ENCODE results near the gene RPL21. TPM values are rescaled to one million over a fixed set of nuclear protein-coding genes. Genes with fewer than 3 reads are reported as not detected.
"Not testable (repeated sequence)": the region's sequence is repeated elsewhere in the genome, so short reads cannot be mapped to it uniquely, and the experiment has no call there.

Gene RPL21
- 1,835 TPM for total RNA-seq

DNA sequence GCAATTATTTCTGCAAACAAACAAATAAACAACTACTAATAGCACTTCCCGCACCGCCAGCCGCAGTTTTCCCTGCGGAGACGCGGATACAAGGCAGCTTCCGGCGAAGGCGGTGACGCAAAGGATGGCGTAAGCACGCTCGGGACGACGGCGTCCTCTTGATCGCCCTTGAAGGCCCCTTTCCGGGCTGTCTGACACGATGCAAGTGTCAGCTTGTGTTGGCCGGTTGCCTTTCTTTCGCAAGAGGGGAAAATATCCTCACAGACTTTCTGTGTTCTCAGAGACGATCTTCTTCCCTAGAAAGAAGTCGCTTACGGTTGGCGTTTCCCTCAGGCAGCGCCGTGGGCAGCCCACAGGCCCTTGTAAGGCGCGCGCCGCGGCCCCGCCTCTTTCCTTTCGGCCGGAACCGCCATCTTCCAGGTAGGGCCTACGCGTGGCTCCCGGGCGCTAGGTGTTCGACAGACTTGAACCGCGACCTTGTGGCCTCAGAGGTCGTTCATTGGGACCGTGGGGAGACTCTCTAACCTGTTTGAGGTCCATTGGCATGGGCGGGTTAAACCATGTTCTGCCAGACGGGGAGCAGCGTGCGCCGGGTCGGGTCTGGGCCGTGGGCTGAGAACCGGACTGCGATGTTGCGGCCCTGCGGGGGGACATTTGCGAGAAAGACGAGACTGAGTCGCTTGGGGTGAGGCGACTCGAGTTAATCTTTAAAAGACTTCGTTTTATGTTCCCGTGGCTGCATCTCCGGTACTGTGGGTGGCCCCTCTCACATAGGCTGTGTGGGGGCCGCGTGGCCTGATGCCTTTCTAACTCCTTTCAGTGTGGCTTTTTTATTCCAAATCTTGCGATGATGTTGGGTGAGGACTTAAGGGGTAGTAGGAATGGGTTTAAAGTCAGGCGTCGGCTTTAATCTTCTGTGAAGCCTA, at the start of gene RPL21:
TSS of gene RPL21 (plus strand) at position 393 of the 926 bp plus-strand sequence. CDS start 2,219 bp downstream, outside the sequence.
- Histone ChIP-seq H3K4me3 (ENCODE audit: low read length in 3 of 3) (peak within 1 kb of the TSS; percentile 94 to 97 (median 95)), H3K9me3 (ENCODE audit: control insufficient read depth in 3 of 3, low read length in 3 of 3) (no peaks in the 10 kb centered on the region), H3K4me1 (ENCODE audit: control insufficient read depth in 3 of 3, insufficient read depth in 3 of 3, low read length in 3 of 3) (peaks cover 16 to 28% (median 19%) of the 10 kb centered on the region in 3 donors), H3K36me3 (ENCODE audit: control insufficient read depth in 3 of 3, insufficient read depth in 3 of 3, low read length in 3 of 3) (peaks cover 4 to 14% (median 12%) of the 10 kb centered on the region in 3 donors), H3K27me3 (ENCODE audit: control insufficient read depth in 3 of 3, insufficient read depth in 3 of 3, low read length in 3 of 3) (no peaks in the 10 kb centered on the region), H3K9ac (ENCODE audit: low read depth in 1 of 3, low read length in 3 of 3) (peak within 1 kb of the TSS; percentile 98 to 99 (median 99)), H3K27ac (ENCODE audit: low read depth, low read length) (peak within 1 kb of the TSS; percentile 96)

- Histone ChIP-seq H3K9me3 (ENCODE audit: control insufficient read depth in 3 of 3, low read length in 3 of 3) (no peaks in the 10 kb centered on the region), H3K4me1 (ENCODE audit: control insufficient read depth in 3 of 3, insufficient read depth in 3 of 3, low read length in 3 of 3) (no peaks in the 10 kb centered on the region), H3K27me3 (ENCODE audit: control insufficient read depth in 3 of 3, insufficient read depth in 3 of 3, low read length in 3 of 3) (peaks cover 0 to 3% (median 0%) of the 10 kb centered on the region in 3 donors), H3K4me3 (ENCODE audit: low read length in 3 of 3) (no peak overlapping the region), H3K27ac (ENCODE audit: low read depth, low read length) (no peak overlapping the region), H3K36me3 (ENCODE audit: control insufficient read depth in 3 of 3, insufficient read depth in 3 of 3, low read length in 3 of 3) (no peaks in the 10 kb centered on the region), H3K9ac (ENCODE audit: low read depth in 1 of 3, low read length in 3 of 3) (no peak overlapping the region)
These were observed 49.7 kb upstream of the RPL21 start for GRCh38 chr13:27201661-27202060.

GRCh38 chr13:27203186-27203585, 48.2 kb upstream of the RPL21 start:
- H3K27ac ChIP-seq (ENCODE audit: low read depth, low read length): no peak overlapping the region
- H3K36me3 ChIP-seq (ENCODE audit: control insufficient read depth in 3 of 3, insufficient read depth in 3 of 3, low read length in 3 of 3): no peaks in the 10 kb centered on the region
- H3K27me3 ChIP-seq (ENCODE audit: control insufficient read depth in 3 of 3, insufficient read depth in 3 of 3, low read length in 3 of 3): peaks cover 0 to 3% (median 0%) of the 10 kb centered on the region in 3 donors
- no peak overlapping the region for H3K9ac ChIP-seq (ENCODE audit: low read depth in 1 of 3, low read length in 3 of 3)
- H3K4me1 ChIP-seq (ENCODE audit: control insufficient read depth in 3 of 3, insufficient read depth in 3 of 3, low read length in 3 of 3): no peaks in the 10 kb centered on the region
- no peak overlapping the region for H3K4me3 ChIP-seq (ENCODE audit: low read length in 3 of 3)
- H3K9me3 ChIP-seq (ENCODE audit: control insufficient read depth in 3 of 3, low read length in 3 of 3): no peaks in the 10 kb centered on the region

DNA sequence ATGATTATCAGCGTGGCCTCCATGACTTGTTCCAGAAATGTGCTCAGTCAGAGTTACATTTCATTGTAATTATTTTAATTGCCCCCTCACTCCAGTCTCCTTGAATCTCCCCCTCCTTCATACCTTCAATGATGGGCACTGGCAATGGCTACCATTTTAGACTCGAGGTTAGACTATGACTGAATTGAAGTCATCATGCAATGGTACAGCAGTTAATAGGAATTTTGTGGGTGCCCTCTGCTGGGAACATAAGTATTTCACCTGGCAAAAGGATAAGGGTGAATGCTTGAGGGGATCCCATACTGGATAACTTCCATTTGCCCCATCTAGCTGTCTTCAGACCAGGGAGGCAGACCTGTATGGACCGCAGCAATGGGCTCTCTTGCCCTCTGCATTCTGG, 47.5 kb upstream of the RPL21 start:
- H3K4me1 ChIP-seq (ENCODE audit: control insufficient read depth in 3 of 3, insufficient read depth in 3 of 3, low read length in 3 of 3): no peaks in the 10 kb centered on the region
- H3K27ac ChIP-seq (ENCODE audit: low read depth, low read length): no peak overlapping the region

GRCh38 chr13:27208514-27208913, 42.8 kb upstream of the RPL21 start:
- H3K36me3 ChIP-seq (ENCODE audit: control insufficient read depth in 3 of 3, insufficient read depth in 3 of 3, low read length in 3 of 3): no peaks in the 10 kb centered on the region
- H3K27ac ChIP-seq (ENCODE audit: low read depth, low read length): no peak overlapping the region

More for the DNA sequence above, 47.5 kb upstream of the RPL21 start:
- Histone ChIP-seq H3K36me3 (ENCODE audit: control insufficient read depth in 3 of 3, insufficient read depth in 3 of 3, low read length in 3 of 3) (no peaks in the 10 kb centered on the region), H3K9ac (ENCODE audit: low read depth in 1 of 3, low read length in 3 of 3) (no peak overlapping the region), H3K27me3 (ENCODE audit: control insufficient read depth in 3 of 3, insufficient read depth in 3 of 3, low read length in 3 of 3) (peaks cover 0 to 3% (median 0%) of the 10 kb centered on the region in 3 donors), H3K4me3 (ENCODE audit: low read length in 3 of 3) (no peak overlapping the region), H3K9me3 (ENCODE audit: control insufficient read depth in 3 of 3, low read length in 3 of 3) (no peaks in the 10 kb centered on the region)

DNA sequence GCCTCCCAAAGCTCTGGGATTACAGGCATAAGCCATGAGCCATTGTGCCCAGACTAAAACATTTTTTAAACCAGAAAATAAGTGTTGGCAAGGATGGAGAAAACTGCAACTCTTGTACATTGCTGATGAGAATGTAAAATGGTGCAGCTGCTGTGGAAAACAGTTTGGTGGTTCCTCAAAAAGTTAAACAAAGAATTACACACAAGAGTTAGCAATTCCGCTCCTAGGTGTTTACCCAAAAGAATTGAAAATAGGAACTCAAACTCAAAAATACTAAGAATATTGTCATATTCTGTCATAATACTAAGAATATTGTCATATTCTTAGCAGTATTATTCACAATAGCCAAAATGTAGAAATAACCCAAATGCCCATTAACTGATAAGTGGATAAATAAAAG, 40.1 kb upstream of the RPL21 start:
- no peaks in the 10 kb centered on the region for H3K36me3 ChIP-seq (ENCODE audit: control insufficient read depth in 3 of 3, insufficient read depth in 3 of 3, low read length in 3 of 3)
- no peak overlapping the region for H3K9ac ChIP-seq (ENCODE audit: low read depth in 1 of 3, low read length in 3 of 3)
- no peaks in the 10 kb centered on the region for H3K27me3 ChIP-seq (ENCODE audit: control insufficient read depth in 3 of 3, insufficient read depth in 3 of 3, low read length in 3 of 3)
- no peaks in the 10 kb centered on the region for H3K9me3 ChIP-seq (ENCODE audit: control insufficient read depth in 3 of 3, low read length in 3 of 3)
- H3K4me3 ChIP-seq (ENCODE audit: low read length in 3 of 3): no peak overlapping the region
- H3K4me1 ChIP-seq (ENCODE audit: control insufficient read depth in 3 of 3, insufficient read depth in 3 of 3, low read length in 3 of 3): no peaks in the 10 kb centered on the region
- H3K27ac ChIP-seq (ENCODE audit: low read depth, low read length): no peak overlapping the region

More at GRCh38 chr13:27208514-27208913, 42.8 kb upstream of the RPL21 start:
- H3K4me3 ChIP-seq (ENCODE audit: low read length in 3 of 3): no peak overlapping the region
- H3K9me3 ChIP-seq (ENCODE audit: control insufficient read depth in 3 of 3, low read length in 3 of 3): no peaks in the 10 kb centered on the region
- no peaks in the 10 kb centered on the region for H3K4me1 ChIP-seq (ENCODE audit: control insufficient read depth in 3 of 3, insufficient read depth in 3 of 3, low read length in 3 of 3)
- H3K27me3 ChIP-seq (ENCODE audit: control insufficient read depth in 3 of 3, insufficient read depth in 3 of 3, low read length in 3 of 3): peaks cover 0 to 3% (median 0%) of the 10 kb centered on the region in 3 donors
- no peak overlapping the region for H3K9ac ChIP-seq (ENCODE audit: low read depth in 1 of 3, low read length in 3 of 3)

- H3K4me1 ChIP-seq (ENCODE audit: control insufficient read depth in 3 of 3, insufficient read depth in 3 of 3, low read length in 3 of 3): no peaks in the 10 kb centered on the region
- no peaks in the 10 kb centered on the region for H3K9me3 ChIP-seq (ENCODE audit: control insufficient read depth in 3 of 3, low read length in 3 of 3)
- no peak overlapping the region for H3K27ac ChIP-seq (ENCODE audit: low read depth, low read length)
- H3K27me3 ChIP-seq (ENCODE audit: control insufficient read depth in 3 of 3, insufficient read depth in 3 of 3, low read length in 3 of 3): no peaks in the 10 kb centered on the region
- no peak overlapping the region for H3K4me3 ChIP-seq (ENCODE audit: low read length in 3 of 3)
- H3K9ac ChIP-seq (ENCODE audit: low read depth in 1 of 3, low read length in 3 of 3): no peak overlapping the region
- no peaks in the 10 kb centered on the region for H3K36me3 ChIP-seq (ENCODE audit: control insufficient read depth in 3 of 3, insufficient read depth in 3 of 3, low read length in 3 of 3)
These were observed 39.5 kb upstream of the RPL21 start for GRCh38 chr13:27211771-27212364.

- H3K4me3 ChIP-seq (ENCODE audit: low read length in 3 of 3); H3K4me1 ChIP-seq (ENCODE audit: control insufficient read depth in 3 of 3, insufficient read depth in 3 of 3, low read length in 3 of 3); H3K27me3 ChIP-seq (ENCODE audit: control insufficient read depth in 3 of 3, insufficient read depth in 3 of 3, low read length in 3 of 3); H3K36me3 ChIP-seq (ENCODE audit: control insufficient read depth in 3 of 3, insufficient read depth in 3 of 3, low read length in 3 of 3); H3K27ac ChIP-seq (ENCODE audit: low read depth, low read length); H3K9ac ChIP-seq (ENCODE audit: low read depth in 1 of 3, low read length in 3 of 3); H3K9me3 ChIP-seq (ENCODE audit: control insufficient read depth in 3 of 3, low read length in 3 of 3): not testable (repeated sequence)
These were observed 38.0 kb upstream of the RPL21 start for GRCh38 chr13:27213386-27213785.

- not testable (repeated sequence) for H3K9me3 ChIP-seq (ENCODE audit: control insufficient read depth in 3 of 3, low read length in 3 of 3)
These were observed 33.6 kb upstream of the RPL21 start for GRCh38 chr13:27217791-27218190.

DNA sequence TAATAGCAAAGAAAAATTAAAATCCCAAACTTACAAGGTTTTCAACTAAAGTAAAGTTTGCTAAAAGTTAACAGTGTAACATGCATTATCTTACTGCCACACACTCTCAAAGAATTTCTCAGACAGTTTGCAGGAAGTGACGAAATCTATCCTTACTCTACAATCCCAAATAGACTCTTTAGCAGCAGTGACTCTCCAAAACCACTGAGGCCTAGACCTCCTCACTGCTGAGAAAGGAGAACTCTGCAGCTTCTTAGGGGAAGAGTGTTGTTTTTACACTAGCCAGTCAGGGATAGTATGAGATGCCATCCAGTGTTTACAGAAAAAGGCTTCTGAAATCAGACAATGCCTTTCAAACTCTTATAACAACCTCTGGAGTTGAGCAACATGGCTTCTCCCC, 32.5 kb upstream of the RPL21 start:
- not testable (repeated sequence) for H3K9ac ChIP-seq (ENCODE audit: low read depth in 1 of 3, low read length in 3 of 3); H3K9me3 ChIP-seq (ENCODE audit: control insufficient read depth in 3 of 3, low read length in 3 of 3); H3K27ac ChIP-seq (ENCODE audit: low read depth, low read length); H3K4me3 ChIP-seq (ENCODE audit: low read length in 3 of 3); H3K4me1 ChIP-seq (ENCODE audit: control insufficient read depth in 3 of 3, insufficient read depth in 3 of 3, low read length in 3 of 3); H3K27me3 ChIP-seq (ENCODE audit: control insufficient read depth in 3 of 3, insufficient read depth in 3 of 3, low read length in 3 of 3); H3K36me3 ChIP-seq (ENCODE audit: control insufficient read depth in 3 of 3, insufficient read depth in 3 of 3, low read length in 3 of 3)

More at GRCh38 chr13:27217791-27218190, 33.6 kb upstream of the RPL21 start:
- not testable (repeated sequence) for H3K4me3 ChIP-seq (ENCODE audit: low read length in 3 of 3); H3K27ac ChIP-seq (ENCODE audit: low read depth, low read length); H3K36me3 ChIP-seq (ENCODE audit: control insufficient read depth in 3 of 3, insufficient read depth in 3 of 3, low read length in 3 of 3); H3K4me1 ChIP-seq (ENCODE audit: control insufficient read depth in 3 of 3, insufficient read depth in 3 of 3, low read length in 3 of 3); H3K27me3 ChIP-seq (ENCODE audit: control insufficient read depth in 3 of 3, insufficient read depth in 3 of 3, low read length in 3 of 3); H3K9ac ChIP-seq (ENCODE audit: low read depth in 1 of 3, low read length in 3 of 3)
